ENCODE data around the gene TP63.

- TF ChIP-seq, protein P1, sequence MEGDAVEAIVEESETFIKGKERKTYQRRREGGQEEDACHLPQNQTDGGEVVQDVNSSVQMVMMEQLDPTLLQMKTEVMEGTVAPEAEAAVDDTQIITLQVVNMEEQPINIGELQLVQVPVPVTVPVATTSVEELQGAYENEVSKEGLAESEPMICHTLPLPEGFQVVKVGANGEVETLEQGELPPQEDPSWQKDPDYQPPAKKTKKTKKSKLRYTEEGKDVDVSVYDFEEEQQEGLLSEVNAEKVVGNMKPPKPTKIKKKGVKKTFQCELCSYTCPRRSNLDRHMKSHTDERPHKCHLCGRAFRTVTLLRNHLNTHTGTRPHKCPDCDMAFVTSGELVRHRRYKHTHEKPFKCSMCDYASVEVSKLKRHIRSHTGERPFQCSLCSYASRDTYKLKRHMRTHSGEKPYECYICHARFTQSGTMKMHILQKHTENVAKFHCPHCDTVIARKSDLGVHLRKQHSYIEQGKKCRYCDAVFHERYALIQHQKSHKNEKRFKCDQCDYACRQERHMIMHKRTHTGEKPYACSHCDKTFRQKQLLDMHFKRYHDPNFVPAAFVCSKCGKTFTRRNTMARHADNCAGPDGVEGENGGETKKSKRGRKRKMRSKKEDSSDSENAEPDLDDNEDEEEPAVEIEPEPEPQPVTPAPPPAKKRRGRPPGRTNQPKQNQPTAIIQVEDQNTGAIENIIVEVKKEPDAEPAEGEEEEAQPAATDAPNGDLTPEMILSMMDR (IDR thresholded peaks at IDR 0.05; ENCODE audit: insufficient read depth, low read length), result no peak
- no peak for TF ChIP-seq POLR2AphosphoS5 (IDR thresholded peaks at IDR 0.05; ENCODE audit: low read depth)
Measured at GRCh38 chr3:189868061-189868460, 236.9 kb downstream of the TP63 start.
